ENCODE data around the gene LIMCH1. TPM values are rescaled to one million over a fixed set of nuclear protein-coding genes. Genes with fewer than 3 reads are reported as not detected.

The LIMCH1 gene
- total RNA-seq, 1 experiment from 2014 or later, result 49.4 TPM

DNA sequence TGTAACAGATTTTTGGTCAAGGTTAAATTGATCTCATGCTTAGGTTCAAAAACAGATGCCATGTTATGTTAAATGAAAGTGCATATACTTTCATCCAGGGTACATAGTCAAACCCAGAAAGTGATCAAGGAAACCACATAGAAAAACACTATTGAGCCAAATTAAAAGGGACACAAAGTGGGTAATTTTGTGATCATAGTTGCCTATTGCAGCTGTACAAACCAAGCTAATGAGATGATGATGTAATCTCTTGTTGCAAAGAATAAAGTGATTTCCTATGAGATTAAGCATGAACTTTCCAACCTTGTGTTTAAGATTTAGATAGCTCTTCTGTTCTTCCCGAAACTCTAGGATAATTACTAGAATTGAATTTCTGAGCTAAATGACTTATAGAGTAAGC lies 20.2 kb upstream of the LIMCH1 start:
- Histone ChIP-seq H3K27me3 (no peaks in the 10 kb centered on the region), H3K36me3 (no peaks in the 10 kb centered on the region), H3K9me3 (no peaks in the 10 kb centered on the region), H3K4me3 (no peak overlapping the region)
- no peak for DNase-seq

DNA sequence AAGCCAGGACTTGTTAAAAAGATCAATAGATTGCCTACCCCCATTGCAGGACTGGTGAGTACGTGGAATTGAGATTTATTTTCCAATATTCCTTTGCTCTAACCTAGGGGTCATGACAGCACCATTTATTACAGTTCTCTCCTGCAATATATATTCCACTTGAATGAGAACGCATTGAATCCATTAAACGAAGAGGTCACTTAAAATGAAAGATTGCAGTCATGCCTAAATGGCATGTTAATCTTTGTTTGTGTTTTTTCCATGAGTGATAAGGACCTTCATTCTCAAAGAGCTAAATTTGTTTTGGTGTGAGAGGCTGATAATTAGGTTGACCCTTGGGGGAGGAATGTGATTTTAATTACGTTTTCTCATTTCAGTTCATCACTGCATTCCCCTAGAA lies 13.5 kb upstream of the LIMCH1 start:
- H3K36me3 ChIP-seq, result no peaks in the 10 kb centered on the region
- no peak for DNase-seq
- no peaks in the 10 kb centered on the region for H3K27me3 ChIP-seq
- no peak overlapping the region for H3K4me3 ChIP-seq
- no peaks in the 10 kb centered on the region for H3K9me3 ChIP-seq

- Histone ChIP-seq H3K9me3 (no peaks in the 10 kb centered on the region), H3K4me3 (no peak overlapping the region), H3K36me3 (no peaks in the 10 kb centered on the region), H3K27me3 (no peaks in the 10 kb centered on the region)
- no peak for DNase-seq
Measured at GRCh38 chr4:41525129-41525528, 12.8 kb upstream of the LIMCH1 start.

- Histone ChIP-seq H3K27me3 (no peaks in the 10 kb centered on the region), H3K9me3 (no peaks in the 10 kb centered on the region), H3K36me3 (no peaks in the 10 kb centered on the region), H3K4me3 (no peak overlapping the region)
- no peak for DNase-seq
Measured at GRCh38 chr4:41526628-41527027, 11.3 kb upstream of the LIMCH1 start.

GRCh38 chr4:41528512-41529205 lies 9.3 kb upstream of the LIMCH1 start:
- Histone ChIP-seq H3K9me3 (no peaks in the 10 kb centered on the region), H3K27me3 (no peaks in the 10 kb centered on the region), H3K4me3 (no peak overlapping the region), H3K36me3 (no peaks in the 10 kb centered on the region)
- no peak for DNase-seq

DNA sequence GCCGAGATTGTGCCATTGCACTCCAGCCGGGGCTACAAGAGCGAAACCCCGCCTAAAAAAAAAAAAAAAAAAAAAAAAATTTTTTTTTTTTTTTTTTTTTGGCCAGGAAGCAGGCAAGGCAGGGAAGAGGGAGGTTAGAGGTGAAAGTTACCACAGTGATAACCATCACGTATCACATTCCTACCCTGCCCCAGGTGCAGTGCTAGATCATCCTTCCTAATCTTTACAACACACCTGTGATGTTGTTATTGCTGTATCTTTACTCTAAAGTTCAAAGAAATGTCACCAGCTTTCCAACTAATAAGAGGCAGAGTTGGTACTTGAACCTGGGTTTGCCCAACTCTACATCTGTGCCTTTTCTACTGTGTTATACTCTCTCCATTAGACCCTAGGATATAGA lies 7.2 kb upstream of the LIMCH1 start:
- no peaks in the 10 kb centered on the region for H3K27me3 ChIP-seq
- H3K36me3 ChIP-seq, result no peaks in the 10 kb centered on the region
- no peak for DNase-seq
- no peak overlapping the region for H3K4me3 ChIP-seq
- no peaks in the 10 kb centered on the region for H3K9me3 ChIP-seq

DNA sequence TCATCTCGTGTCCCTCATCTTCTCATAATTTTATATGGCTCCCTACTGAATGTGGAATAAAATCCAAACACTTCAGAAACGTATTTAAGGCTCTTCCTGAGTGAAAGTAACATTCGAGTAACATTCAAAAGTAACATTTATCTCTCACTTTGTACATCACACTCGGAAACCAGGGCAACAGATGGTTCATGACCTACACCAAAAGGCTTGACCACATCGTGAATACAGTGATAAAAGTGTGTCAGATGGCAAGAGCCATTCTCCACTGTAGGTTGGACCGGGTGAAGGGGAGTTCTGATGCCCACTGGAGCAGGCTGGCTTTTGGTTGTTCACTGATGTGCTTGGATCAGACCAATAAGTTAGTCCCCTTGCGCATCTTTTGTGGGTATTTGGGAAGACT lies 5.6 kb upstream of the LIMCH1 start:
- DNase-seq, result no peak
- H3K4me3 ChIP-seq, result no peak overlapping the region
- no peaks in the 10 kb centered on the region for H3K36me3 ChIP-seq
- H3K9me3 ChIP-seq, result no peaks in the 10 kb centered on the region
- H3K27me3 ChIP-seq, result no peaks in the 10 kb centered on the region

GRCh38 chr4:41532882-41533281 lies 5.1 kb upstream of the LIMCH1 start:
- peak; percentile 51 for DNase-seq
- H3K4me3 ChIP-seq, result no peak overlapping the region
- no peaks in the 10 kb centered on the region for H3K27me3 ChIP-seq
- H3K36me3 ChIP-seq, result no peaks in the 10 kb centered on the region
- H3K9me3 ChIP-seq, result no peaks in the 10 kb centered on the region

GRCh38 chr4:41533680-41534079 lies 4.3 kb upstream of the LIMCH1 start:
- Histone ChIP-seq H3K27me3 (no peaks in the 10 kb centered on the region), H3K9me3 (no peaks in the 10 kb centered on the region), H3K36me3 (no peaks in the 10 kb centered on the region), H3K4me3 (no peak overlapping the region)
- no peak for DNase-seq

- Histone ChIP-seq H3K27me3 (no peaks in the 10 kb centered on the region), H3K36me3 (no peaks in the 10 kb centered on the region), H3K4me3 (no peak overlapping the region), H3K9me3 (no peaks in the 10 kb centered on the region)
- DNase-seq, result no peak
Measured at GRCh38 chr4:41534404-41534803, 3.6 kb upstream of the LIMCH1 start.

- DNase-seq, result no peak
- Histone ChIP-seq H3K4me3 (no peak overlapping the region), H3K9me3 (no peaks in the 10 kb centered on the region), H3K36me3 (no peaks in the 10 kb centered on the region), H3K27me3 (no peaks in the 10 kb centered on the region)
Measured at GRCh38 chr4:41535911-41536371, 2.0 kb upstream of the LIMCH1 start.

DNA sequence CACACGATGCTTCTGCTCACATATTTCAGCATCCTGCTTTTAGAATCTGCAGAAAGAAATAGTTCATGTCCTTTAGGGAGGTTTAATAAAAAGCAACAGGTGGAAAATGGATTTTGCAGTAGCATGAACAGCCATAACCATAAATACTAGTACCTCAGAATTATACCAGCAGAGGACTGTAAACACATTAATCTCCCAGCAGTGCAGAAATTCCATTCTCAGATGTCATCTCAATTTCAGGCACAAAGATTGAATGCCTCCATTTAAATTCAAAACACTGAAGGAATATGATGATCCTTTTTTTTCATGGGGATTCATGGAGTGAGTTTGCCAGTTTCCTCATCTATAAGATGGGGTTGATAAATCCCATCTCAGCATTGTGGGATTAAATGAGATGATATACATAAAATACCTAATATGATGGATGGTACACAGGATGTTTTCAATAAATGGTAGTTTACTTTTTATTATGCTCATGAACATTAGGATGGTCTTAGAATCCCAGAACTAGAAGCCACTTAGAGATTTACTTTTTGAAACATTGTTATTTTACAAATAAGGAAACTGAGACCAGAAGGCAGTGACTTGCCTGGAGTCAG lies 566 bp upstream of the LIMCH1 start:
- DNase-seq, result no peak
- Histone ChIP-seq H3K36me3 (no peaks in the 10 kb centered on the region), H3K9me3 (no peaks in the 10 kb centered on the region)

DNA sequence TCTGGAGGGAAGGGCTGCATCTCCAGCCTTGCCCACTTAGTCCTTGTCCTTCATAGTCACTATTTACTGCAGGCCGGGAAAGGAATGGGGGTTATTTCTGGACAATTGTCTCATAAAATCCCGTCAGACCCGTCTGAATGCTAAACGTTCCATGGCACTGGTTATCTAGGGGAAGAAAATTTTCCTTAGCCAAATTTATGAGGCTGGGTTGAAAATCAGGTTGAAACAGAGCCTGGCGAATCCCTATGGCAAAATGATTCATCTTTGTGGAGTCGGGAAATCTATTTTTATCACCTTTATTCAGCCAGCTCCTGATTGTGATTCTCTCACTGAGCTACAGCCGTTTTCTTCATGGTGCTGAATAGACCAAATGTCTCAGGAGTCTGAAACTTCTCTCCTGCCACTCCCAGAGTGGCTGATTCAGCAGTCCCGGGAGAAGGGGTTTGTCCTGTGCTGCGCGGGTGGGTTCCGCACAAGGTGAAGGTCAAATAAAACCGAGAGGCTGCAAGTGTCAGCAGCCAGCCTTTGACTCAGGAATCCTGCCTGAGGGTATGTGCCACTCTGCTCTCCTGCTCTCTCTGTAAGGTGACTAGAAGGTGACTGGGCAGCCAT lies 1.0 kb downstream of the LIMCH1 start:
- Histone ChIP-seq H3K4me3 (no peak overlapping the region), H3K9me3 (no peaks in the 10 kb centered on the region), H3K36me3 (no peaks in the 10 kb centered on the region), H3K27me3 (no peaks in the 10 kb centered on the region)
- DNase-seq, result no peak

More for the DNA sequence above, 566 bp upstream of the LIMCH1 start:
- no peaks in the 10 kb centered on the region for H3K27me3 ChIP-seq
- no peak overlapping the region for H3K4me3 ChIP-seq

DNA sequence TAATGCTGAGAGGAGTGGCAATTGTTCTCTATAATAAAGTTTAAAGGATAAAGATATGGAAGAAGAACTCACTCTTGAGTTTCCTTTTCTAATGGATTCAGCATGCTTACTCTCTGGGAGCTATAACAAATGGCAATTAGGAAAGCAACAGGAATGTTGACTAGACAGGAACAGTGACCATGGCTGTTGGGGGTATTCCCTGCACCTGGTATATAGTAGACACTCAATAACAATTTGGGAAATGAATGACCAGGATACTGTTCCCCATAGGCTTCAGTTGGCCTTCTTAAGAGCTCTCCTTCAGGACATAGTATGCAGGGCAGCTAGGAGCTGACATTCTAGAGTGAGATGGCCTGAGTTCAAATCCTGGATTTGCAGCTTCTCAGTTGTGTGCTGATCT lies 1.8 kb downstream of the LIMCH1 start:
- DNase-seq, result no peak
- Histone ChIP-seq H3K36me3 (no peaks in the 10 kb centered on the region), H3K4me3 (no peak overlapping the region), H3K27me3 (no peaks in the 10 kb centered on the region), H3K9me3 (no peaks in the 10 kb centered on the region)

- Histone ChIP-seq H3K4me3 (no peak overlapping the region), H3K36me3 (no peaks in the 10 kb centered on the region), H3K27me3 (no peaks in the 10 kb centered on the region), H3K9me3 (no peaks in the 10 kb centered on the region)
- no peak for DNase-seq
Measured at GRCh38 chr4:41540687-41541086, 2.7 kb downstream of the LIMCH1 start.

DNA sequence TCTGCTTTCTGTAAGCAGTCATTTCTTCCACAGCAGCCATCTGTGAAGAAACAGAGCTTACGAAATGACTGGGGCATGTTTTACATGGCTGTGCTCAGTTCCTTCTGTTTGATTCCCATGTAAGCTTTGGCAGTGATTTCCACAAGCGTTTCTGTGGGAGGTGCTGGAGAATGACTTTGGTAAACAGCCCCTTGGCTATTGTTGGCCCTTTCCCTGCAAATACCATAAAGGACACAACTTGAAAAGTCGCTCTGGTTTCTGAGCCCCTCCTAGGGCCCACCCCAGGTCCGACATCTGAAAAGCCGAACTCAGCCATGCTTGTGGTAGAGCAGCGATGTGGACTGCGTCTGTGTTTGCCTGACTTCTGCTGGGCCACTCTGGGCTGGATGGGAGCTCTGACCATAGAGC lies 3.7 kb downstream of the LIMCH1 start:
- Histone ChIP-seq H3K4me3 (no peak overlapping the region), H3K27me3 (no peaks in the 10 kb centered on the region), H3K9me3 (no peaks in the 10 kb centered on the region), H3K36me3 (no peaks in the 10 kb centered on the region)
- DNase-seq, result no peak

DNA sequence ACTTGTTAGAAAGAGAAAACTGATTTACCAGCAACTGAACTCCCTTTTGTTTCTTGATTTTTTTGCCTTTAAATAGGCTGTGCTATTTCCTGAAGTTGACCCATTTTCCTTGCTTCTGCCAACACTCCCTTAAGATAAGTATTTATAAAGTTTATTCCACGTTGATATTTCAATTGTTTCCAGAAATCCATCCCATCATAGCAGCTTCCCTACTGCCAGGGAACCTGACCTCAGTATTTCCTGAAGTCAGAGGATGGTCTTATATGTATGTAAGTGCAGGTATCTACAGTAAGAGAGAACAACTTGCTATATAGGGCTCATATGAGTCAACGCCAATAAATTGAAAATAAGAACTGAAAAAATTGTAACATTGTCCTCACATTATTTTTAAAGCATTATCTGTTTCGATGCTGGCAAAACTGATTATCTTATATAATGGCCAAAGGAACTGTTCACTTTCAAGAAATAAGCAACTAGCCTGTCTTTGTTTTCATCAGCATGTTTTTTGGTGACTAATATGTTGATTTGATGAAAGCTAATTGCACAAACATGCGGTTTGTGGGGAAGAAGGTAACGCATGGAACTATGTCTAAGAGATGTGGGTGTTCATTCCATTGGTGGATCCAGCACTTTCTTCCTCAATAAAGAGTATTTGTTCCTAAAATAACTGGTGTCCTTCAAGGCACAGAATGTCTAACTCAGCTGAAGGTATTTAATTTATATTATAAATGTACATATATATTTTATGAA lies 4.7 kb downstream of the LIMCH1 start:
- DNase-seq, result no peak

More for the DNA sequence above, 4.7 kb downstream of the LIMCH1 start:
- Histone ChIP-seq H3K4me3 (no peak overlapping the region), H3K27me3 (no peaks in the 10 kb centered on the region), H3K9me3 (no peaks in the 10 kb centered on the region), H3K36me3 (no peaks in the 10 kb centered on the region)

All from MG63 (cell line).